Astrocyte (in vitro differentiated cells and primary cell): ENCODE data around the gene USPL1.

Source experiments
- EZH2 ChIP-seq: IDR thresholded peaks from 2 replicates; pipeline ENCODE4 v1.6.1; 2012; ENCODE audit warnings: mild to moderate bottlenecking, low read length, inconsistent platforms; ENCODE audit not compliant: insufficient read depth
- TF ChIP-seq, protein P1 (sequence below): IDR thresholded peaks from 2 replicates; pipeline ENCODE4 v1.5.1; 2011; ENCODE audit warnings: low read depth, mild to moderate bottlenecking, inconsistent platforms, low read length, moderate library complexity; ENCODE audit not compliant: insufficient read depth

DNA sequence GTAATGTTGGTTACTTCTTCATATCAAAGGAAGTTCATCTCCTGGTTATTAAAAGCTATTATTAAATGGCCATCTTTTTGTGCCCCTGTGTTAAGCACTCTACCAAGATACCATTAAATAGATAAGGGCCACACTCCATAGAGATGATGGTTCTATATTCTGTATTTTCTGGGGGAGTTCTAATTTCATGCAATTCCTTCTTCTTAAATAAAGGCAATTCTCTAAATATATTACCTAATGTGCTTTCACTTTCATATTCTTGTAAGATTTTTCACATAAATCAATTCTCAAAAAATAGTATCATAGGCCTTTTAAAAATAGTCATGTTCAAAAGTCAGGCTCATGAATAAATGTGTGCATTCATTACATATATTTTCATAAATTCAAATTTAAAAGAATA lies 47.0 kb upstream of the USPL1 start:
- TF ChIP-seq, protein P1, sequence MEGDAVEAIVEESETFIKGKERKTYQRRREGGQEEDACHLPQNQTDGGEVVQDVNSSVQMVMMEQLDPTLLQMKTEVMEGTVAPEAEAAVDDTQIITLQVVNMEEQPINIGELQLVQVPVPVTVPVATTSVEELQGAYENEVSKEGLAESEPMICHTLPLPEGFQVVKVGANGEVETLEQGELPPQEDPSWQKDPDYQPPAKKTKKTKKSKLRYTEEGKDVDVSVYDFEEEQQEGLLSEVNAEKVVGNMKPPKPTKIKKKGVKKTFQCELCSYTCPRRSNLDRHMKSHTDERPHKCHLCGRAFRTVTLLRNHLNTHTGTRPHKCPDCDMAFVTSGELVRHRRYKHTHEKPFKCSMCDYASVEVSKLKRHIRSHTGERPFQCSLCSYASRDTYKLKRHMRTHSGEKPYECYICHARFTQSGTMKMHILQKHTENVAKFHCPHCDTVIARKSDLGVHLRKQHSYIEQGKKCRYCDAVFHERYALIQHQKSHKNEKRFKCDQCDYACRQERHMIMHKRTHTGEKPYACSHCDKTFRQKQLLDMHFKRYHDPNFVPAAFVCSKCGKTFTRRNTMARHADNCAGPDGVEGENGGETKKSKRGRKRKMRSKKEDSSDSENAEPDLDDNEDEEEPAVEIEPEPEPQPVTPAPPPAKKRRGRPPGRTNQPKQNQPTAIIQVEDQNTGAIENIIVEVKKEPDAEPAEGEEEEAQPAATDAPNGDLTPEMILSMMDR: no peak
- no peak for TF ChIP-seq EZH2
